Uterus (tissue), 4 donors: Measurements from ENCODE around the gene SASS6. TPM values are rescaled to one million over a fixed set of nuclear protein-coding genes. Genes with fewer than 3 reads are reported as not detected.
"Not testable (repeated sequence)": the region's sequence is repeated elsewhere in the genome, so short reads cannot be mapped to it uniquely, and the experiment has no call there.

Experiments
- DNase-seq, 2 donors: peaks; one replicate each; pipeline ENCODE4 v3.0.0-alpha.2; 2019 to 2020
- H3K27ac ChIP-seq, 2 donors: fragments of 200-600 bp; sonication (generic); 1 replicate in 1 of 2; 2 replicates in 1 of 2; pipeline ENCODE4 v1.5.1; 2016 to 2018
- H3K27me3 ChIP-seq, 2 donors: fragments of 200-600 bp; sonication (generic); one replicate each; pipeline ENCODE4 v1.5.1; 2018 to 2019; ENCODE audit warnings: control low read depth in 1 of 2
- H3K36me3 ChIP-seq, 2 donors: fragments of 200-600 bp; sonication (generic); one replicate each; pipeline ENCODE4 v1.5.1; 2019; ENCODE audit warnings: control low read depth in 1 of 2
- H3K4me1 ChIP-seq, 2 donors: fragments of 200-600 bp; sonication (generic); one replicate each; pipeline ENCODE4 v1.5.1; 2018 to 2019; ENCODE audit warnings: control low read depth in 1 of 2
- H3K4me3 ChIP-seq, 2 donors: fragments of 200-600 bp; sonication (generic); 1 replicate in 1 of 2; 2 replicates in 1 of 2; pipeline ENCODE4 v1.5.1; 2018 to 2019; ENCODE audit warnings: mild to moderate bottlenecking in 1 of 2
- H3K9me3 ChIP-seq, 2 donors: fragments of 200-600 bp; sonication (generic); one replicate each; pipeline ENCODE4 v1.5.1; 2019; ENCODE audit warnings: control low read depth in 1 of 2
- POLR2A ChIP-seq, 2 donors: fragments of 450-650 bp; IDR thresholded peaks; one replicate each; pipeline ENCODE4 v1.6.1; 2016; ENCODE audit warnings: antibody characterized with exemption in 2 of 2, mild to moderate bottlenecking in 1 of 2, moderate library complexity in 1 of 2
- intact Hi-C: fragments of 100-400 bp; cut with DNase I; formaldehyde crosslinking; loops from one replicate; pipeline ENCODE4 v1.15.1; 2023; ENCODE audit warnings: low total_unique reads
- total RNA-seq, 4 donors: library from RNA; depleted of rRNA in 3 of 4; stranded (reverse); fragments of >200 nt in 3 of 4; gene quantifications; one replicate each; pipeline versions ENCODE4 v1.1.0 to v1.2.4, GENCODE V29; 2014 to 2023
- TF ChIP-seq, protein P1 (sequence below), 4 experiments: fragments of 200-600 bp in 2 of 4; fragments of 450-650 bp in 2 of 4; sonication (generic) in 2 of 4; IDR thresholded peaks; one replicate each; pipeline ENCODE4 v1.5.1; 2016 to 2019; ENCODE audit warnings: antibody characterized with exemption in 4 of 4, mild to moderate bottlenecking in 2 of 4, moderate library complexity in 1 of 4
- donor health status: DM: yes; HTN: yes; CAD: no.

Gene SASS6
- total RNA-seq, 4 donors from 2014 or later = 0.77 to 7.6 (median 4.5) TPM

DNA sequence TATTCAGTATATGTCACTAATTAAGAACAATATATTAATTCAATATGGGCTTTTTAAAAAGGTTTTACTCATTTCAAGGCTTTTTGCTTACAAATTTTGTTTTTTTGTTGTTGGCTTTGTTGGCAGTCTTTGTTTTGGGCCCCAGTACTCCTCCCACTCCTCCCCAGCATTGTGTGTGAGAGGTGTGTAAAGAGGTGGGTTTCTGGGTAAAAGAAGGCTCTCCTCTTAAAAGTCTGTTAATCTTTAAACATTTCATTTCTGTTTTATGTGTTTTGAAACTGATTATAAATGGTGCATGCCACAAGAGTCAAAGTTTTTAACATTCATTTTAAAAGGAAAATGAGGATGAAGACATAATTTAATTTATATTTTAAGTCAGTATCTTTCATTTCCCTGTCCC, 79.6 kb downstream of the SASS6 start:
- Histone ChIP-seq H3K27me3 (no peaks in the 10 kb centered on the region), H3K36me3 (no peaks in the 10 kb centered on the region), H3K4me1 (no peaks in the 10 kb centered on the region), H3K9me3 (no peaks in the 10 kb centered on the region), H3K4me3 (no peak overlapping the region), H3K27ac (no peak overlapping the region)
- intact Hi-C loops = no loop called here
- TF ChIP-seq POLR2A (IDR thresholded peaks at IDR 0.05) = no peak
- TF ChIP-seq, protein P1, sequence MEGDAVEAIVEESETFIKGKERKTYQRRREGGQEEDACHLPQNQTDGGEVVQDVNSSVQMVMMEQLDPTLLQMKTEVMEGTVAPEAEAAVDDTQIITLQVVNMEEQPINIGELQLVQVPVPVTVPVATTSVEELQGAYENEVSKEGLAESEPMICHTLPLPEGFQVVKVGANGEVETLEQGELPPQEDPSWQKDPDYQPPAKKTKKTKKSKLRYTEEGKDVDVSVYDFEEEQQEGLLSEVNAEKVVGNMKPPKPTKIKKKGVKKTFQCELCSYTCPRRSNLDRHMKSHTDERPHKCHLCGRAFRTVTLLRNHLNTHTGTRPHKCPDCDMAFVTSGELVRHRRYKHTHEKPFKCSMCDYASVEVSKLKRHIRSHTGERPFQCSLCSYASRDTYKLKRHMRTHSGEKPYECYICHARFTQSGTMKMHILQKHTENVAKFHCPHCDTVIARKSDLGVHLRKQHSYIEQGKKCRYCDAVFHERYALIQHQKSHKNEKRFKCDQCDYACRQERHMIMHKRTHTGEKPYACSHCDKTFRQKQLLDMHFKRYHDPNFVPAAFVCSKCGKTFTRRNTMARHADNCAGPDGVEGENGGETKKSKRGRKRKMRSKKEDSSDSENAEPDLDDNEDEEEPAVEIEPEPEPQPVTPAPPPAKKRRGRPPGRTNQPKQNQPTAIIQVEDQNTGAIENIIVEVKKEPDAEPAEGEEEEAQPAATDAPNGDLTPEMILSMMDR (IDR thresholded peaks at IDR 0.05) = no peak
- DNase-seq = no peak

DNA sequence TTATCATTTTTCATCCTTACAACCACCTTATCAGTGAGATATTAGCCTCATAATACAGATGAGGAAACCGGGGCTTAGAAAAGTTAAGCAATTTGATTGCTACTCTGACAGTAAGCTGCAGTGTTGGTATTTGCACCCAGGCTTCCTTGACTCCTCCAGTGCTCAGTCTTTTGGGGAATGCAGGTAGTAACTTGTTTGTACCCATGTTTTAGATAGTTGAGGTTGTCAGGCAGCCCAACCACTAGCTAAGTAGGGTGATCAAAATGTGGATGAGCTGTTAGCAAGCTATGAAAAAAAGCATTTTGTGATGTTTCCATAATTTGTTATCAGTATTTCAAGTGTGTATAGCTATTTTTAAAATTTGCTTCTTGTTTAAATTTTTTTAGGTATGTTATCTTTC, 80.8 kb downstream of the SASS6 start:
- no peaks in the 10 kb centered on the region for H3K9me3 ChIP-seq
- intact Hi-C loops = no loop called here
- H3K36me3 ChIP-seq = no peaks in the 10 kb centered on the region
- H3K4me3 ChIP-seq = no peak overlapping the region
- TF ChIP-seq, protein P1 (IDR thresholded peaks at IDR 0.05) = no peak
- no peak for TF ChIP-seq POLR2A (IDR thresholded peaks at IDR 0.05)
- H3K27ac ChIP-seq = no peak overlapping the region
- DNase-seq = no peak
- H3K27me3 ChIP-seq = no peaks in the 10 kb centered on the region
- no peaks in the 10 kb centered on the region for H3K4me1 ChIP-seq

DNA sequence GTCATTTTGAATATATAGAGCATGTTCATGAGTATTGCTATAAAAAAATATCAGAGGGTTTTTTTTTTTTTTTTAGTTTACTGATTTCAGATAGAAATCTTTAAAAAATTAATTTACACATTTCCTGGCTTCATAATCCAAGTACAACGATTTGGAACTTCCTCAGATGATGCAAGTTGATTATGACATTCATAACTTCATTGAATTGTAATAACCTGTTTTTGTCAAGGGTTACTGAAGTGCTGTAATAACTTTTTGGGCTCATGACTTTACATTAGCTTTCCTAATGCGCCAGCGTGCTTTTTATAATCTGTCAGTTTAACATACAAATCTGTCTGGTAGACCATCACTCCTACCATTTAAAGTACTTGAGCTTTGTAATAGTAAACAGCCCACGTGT, 81.3 kb downstream of the SASS6 start:
- Histone ChIP-seq H3K4me3 (no peak overlapping the region), H3K4me1 (no peaks in the 10 kb centered on the region), H3K36me3 (no peaks in the 10 kb centered on the region), H3K27ac (no peak overlapping the region), H3K27me3 (no peaks in the 10 kb centered on the region), H3K9me3 (no peaks in the 10 kb centered on the region)
- TF ChIP-seq, protein P1 (IDR thresholded peaks at IDR 0.05) = no peak
- TF ChIP-seq POLR2A (IDR thresholded peaks at IDR 0.05) = no peak
- intact Hi-C loops = no loop called here
- no peak for DNase-seq

DNA sequence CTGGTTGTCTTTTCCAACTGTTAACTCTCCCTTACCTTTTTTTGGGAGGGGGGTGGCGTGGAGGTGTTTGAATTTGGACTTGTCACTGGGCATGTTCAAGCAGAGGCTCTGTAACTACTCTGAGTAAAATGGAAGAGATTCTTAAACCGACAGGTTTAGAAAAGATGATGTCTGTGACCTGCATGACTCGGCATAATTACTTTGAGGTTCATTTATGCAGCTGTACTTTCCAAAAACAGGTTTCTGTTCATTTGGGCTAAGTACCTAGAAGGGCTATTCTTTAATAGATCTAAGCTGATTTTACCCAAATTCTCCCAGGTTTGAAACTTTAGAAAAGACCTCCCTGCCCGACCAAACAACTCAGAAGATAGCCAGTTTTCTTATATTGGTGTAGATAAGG, 82.6 kb downstream of the SASS6 start:
- intact Hi-C loops = no loop called here
- TF ChIP-seq, protein P1 (IDR thresholded peaks at IDR 0.05) = no peak
- TF ChIP-seq POLR2A (IDR thresholded peaks at IDR 0.05) = no peak
- Histone ChIP-seq H3K4me1 (no peaks in the 10 kb centered on the region), H3K9me3 (no peaks in the 10 kb centered on the region), H3K27ac (no peak overlapping the region), H3K4me3 (no peak overlapping the region), H3K27me3 (no peaks in the 10 kb centered on the region), H3K36me3 (no peaks in the 10 kb centered on the region)
- no peak for DNase-seq

DNA sequence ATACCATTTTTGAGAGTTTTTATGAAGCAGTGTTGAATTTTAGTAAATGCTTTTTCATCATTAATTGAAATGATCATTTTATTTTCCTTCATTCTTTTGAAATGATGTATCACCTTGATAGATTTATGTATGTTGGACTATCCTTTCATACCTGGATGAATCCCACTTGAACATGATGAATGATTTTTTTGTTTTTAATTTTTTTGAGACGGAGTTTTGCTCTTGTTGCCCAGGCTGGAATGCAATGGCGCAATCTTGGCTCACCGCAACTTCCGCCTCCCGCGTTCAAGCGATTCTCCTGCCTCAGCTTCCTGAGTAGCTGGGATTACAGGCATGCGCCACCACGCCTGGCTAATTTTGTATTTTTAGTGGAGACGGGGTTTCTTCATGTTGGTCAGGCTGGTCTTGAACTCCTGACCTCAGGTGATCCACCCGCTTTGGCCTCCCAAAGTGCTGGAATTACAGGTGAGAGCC, 85.5 kb downstream of the SASS6 start:
- intact Hi-C loops, DNase-seq, H3K27ac ChIP-seq, H3K4me3 ChIP-seq, H3K36me3 ChIP-seq, H3K4me1 ChIP-seq, H3K9me3 ChIP-seq, H3K27me3 ChIP-seq: not testable (repeated sequence)

DNA sequence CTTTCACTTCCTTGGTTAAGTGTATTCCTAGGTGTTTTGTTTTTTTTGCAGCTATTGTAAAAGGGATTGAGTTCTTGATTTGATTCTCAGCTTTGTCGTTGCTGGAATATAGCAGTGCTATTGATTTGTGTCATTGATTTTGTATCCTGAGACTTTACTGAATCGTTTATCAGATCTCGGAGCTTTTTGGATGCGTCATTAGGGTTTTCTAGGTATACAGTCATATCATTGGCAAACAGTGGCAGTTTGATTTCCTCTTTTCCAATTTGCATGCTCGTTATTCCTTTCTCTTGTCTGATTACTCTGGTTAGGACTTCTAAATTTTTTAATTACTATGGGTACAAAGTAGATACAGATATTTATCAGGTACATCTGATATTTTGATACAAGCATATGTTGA, 87.5 kb downstream of the SASS6 start:
- peaks cover 0 to 6% of the 10 kb centered on the region in 2 donors for H3K4me1 ChIP-seq
- intact Hi-C loops = no loop called here

More for the DNA sequence above, 87.5 kb downstream of the SASS6 start:
- Histone ChIP-seq H3K9me3 (no peaks in the 10 kb centered on the region), H3K36me3 (no peaks in the 10 kb centered on the region), H3K27me3 (no peaks in the 10 kb centered on the region), H3K27ac (no peak overlapping the region), H3K4me3 (no peak overlapping the region)
- TF ChIP-seq, protein P1 (IDR thresholded peaks at IDR 0.05) = no peak
- TF ChIP-seq POLR2A (IDR thresholded peaks at IDR 0.05) = no peak
- no peak for DNase-seq
